Right renal pelvis (tissue), 4 donors: ENCODE results near the gene ABCA2. TPM values are rescaled to one million over a fixed set of nuclear protein-coding genes. Genes with fewer than 3 reads are reported as not detected.

Experiments
- DNase-seq, 4 donors: peaks; one replicate each; pipeline ENCODE4 v3.0.0-alpha.2; 2013; ENCODE audit warnings: low read depth in 4 of 4, low spot score in 3 of 4, missing footprints in 1 of 4
- polyA plus RNA-seq, 4 donors: library from polyadenylated mRNA; unstranded; fragments of 120-200 nt; gene quantifications; one replicate each; pipeline ENCODE4 v1.2.1, GENCODE V29; 2013; ENCODE audit not compliant: insufficient read length in 4 of 4

Gene ABCA2
- polyA plus RNA-seq, 4 donors: 33.3 to 57.9 (median 40.2) TPM

- DNase-seq: no peak
Observed at GRCh38 chr9:136968333-136969127, 59.5 kb downstream of the ABCA2 start.

GRCh38 chr9:136965771-136966484 lies 62.1 kb downstream of the ABCA2 start:
- DNase-seq: no peak

- DNase-seq: no peak
Observed at GRCh38 chr9:136964833-136965422, 63.1 kb downstream of the ABCA2 start.

GRCh38 chr9:136964171-136964689 lies 63.8 kb downstream of the ABCA2 start:
- no peak for DNase-seq

- DNase-seq: no peak
Observed at GRCh38 chr9:136963751-136964150, 64.3 kb downstream of the ABCA2 start.

- DNase-seq: no peak
Observed at GRCh38 chr9:136963341-136963740, 64.7 kb downstream of the ABCA2 start.

GRCh38 chr9:136962701-136963248 lies 65.3 kb downstream of the ABCA2 start:
- DNase-seq: no peak

- DNase-seq: no peak
Observed at GRCh38 chr9:136962163-136962562, 65.9 kb downstream of the ABCA2 start.

GRCh38 chr9:136961279-136962065 lies 66.6 kb downstream of the ABCA2 start:
- no peak for DNase-seq

- DNase-seq: no peak
Observed at GRCh38 chr9:136960938-136961275, 67.1 kb downstream of the ABCA2 start.

GRCh38 chr9:136960212-136960937 lies 67.7 kb downstream of the ABCA2 start:
- no peak for DNase-seq

- no peak for DNase-seq
Observed at GRCh38 chr9:136958898-136959850, 68.9 kb downstream of the ABCA2 start.

- DNase-seq: no peak
Observed at GRCh38 chr9:136958473-136958872, 69.6 kb downstream of the ABCA2 start.

- no peak for DNase-seq
Observed at GRCh38 chr9:136957901-136958300, 70.1 kb downstream of the ABCA2 start.

GRCh38 chr9:136957461-136957860 lies 70.6 kb downstream of the ABCA2 start:
- no peak for DNase-seq
